ENCODE results near the gene GCK.
A peak's percentile ranks its signal among the peaks of the same experiment; 100 is the strongest.
"Not testable (repeated sequence)": the region's sequence is repeated elsewhere in the genome, so short reads cannot be mapped to it uniquely, and the experiment has no call there.

GCK gene

GRCh38 chr7:44200699-44201461 is 11.6 kb upstream of the GCK start, which contains the start of gene YKT6:
TSS of gene YKT6 (plus strand) at chr7:44200978. CDS start at chr7:44201136, 158 bp downstream.
- peak; percentile 91 for DNase-seq

GRCh38 chr7:44200163-44200562 is 10.9 kb upstream of the GCK start:
- not testable (repeated sequence) for DNase-seq

- DNase-seq: no peak
These were observed 8.2 kb upstream of the GCK start for GRCh38 chr7:44197474-44197873.

- DNase-seq: no peak
These were observed 7.2 kb upstream of the GCK start for GRCh38 chr7:44196450-44196872.

DNA sequence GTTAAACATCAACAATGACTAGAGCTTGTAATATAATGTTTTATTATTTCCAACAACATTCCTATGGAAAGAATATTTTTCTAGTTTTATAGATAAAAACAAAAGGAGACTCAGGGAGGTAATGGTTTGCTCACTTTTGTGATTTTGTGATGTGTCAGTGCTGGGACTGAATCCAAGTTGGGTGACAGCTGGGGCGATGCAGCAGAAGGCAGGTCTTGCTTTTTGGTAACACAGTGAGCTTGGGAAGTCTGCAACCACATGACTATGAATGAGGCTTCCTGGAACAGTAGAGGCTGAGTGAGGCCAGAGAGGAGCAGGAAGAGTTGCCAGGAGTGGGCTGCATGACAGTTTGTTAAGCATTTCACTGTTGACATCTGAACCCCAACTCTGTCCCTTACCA is 6.7 kb upstream of the GCK start:
- DNase-seq: no peak

- no peak for DNase-seq
These were observed 5.4 kb upstream of the GCK start for GRCh38 chr7:44194562-44195145.

DNA sequence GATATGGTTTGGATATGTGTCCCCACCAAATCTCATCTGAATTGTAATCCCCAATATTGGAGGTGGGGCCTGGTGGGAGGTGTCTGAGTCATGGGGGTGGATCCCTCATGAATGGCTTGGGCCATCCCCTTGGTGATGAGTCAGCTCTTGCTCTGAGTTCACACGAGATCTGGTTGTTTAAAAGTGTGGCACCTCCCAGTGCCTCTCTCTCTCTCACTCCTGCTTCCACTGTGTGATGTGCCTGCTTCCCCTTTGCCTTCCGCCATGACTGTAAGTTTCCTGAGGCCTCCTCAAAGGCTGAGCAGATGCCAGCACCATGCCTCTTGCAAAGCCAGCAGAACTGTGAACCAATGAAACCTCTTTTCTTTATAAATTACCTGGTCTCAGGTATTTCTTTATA is 4.8 kb upstream of the GCK start:
- DNase-seq: no peak

DNA sequence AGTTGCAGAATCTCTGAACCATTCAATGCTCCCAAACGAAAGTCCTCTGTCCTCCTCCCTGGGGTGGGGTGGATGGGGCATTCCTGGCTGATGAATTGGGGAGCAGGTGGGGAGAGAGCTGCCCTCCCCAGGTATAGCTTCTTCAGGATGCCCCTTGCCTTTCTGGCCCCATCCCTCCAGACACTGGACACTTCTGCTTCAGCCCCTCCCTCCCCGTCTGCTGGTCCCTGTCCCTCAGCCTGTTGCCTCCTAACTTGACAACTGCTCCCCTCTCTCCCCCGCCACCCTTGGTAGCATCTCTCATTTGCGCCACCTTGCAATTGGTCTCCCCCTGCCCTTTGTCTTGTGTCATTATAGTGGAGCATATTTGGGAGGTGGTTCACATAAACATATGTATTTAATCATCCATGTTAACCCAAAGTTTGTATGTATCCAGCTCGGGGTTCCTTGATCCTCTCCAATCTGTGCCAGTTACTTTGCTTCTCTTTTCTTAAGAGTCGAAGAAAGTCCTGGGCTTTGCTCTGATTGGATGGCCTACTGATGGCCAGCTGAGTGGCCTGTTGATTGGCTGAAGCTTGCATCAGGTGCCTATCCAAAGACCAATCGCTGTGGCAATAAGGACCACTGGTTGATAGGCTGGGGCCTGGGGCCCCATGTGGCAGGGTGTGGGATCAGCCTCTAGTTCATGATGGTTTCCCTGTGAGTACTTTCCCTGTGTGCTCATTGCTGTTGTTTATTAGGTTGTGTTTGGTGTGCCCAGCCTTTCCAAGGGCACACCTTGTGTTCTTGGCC is 4.0 kb upstream of the GCK start:
- no peak for DNase-seq

GRCh38 chr7:44191171-44191570 is 1.9 kb upstream of the GCK start:
- DNase-seq: no peak

- DNase-seq: no peak
These were observed 994 bp upstream of the GCK start for GRCh38 chr7:44189993-44190872.

DNA sequence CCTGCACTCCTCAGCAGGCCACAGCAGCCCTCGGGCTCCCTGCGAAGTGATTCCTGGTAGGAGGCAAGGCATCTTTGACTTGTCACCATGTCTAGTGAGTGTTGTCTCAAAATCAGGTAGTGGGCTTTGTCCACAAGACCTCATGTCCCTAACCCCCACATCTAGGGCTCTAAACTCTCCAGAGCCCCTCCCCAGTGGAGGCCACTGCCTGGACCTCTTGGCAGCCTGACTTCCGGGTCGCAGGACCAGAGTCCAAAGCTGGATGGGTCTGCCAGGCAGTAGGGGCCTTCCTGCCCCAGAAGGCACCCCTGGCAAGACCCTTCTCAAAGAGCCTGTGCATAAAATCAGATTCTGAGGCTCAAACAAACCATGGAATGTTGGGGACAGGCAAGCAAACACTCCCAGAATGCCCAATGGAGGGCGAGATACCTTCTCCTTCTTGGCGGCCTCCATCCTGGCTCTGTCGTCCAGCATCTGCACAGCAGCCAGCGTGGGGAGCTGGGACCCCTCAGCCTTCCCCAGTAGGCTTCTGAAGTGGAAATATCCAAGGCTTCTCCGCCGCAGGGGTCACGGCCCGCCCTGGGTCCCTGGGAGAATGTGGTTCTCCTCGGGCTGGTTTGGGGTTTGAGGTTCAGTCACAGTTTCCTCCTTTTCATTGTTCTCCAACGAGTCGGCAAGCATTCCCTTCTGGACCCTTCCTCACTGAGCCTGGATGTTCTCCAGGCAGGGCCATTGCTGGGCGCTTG is 586 bp downstream of the GCK start:
- no peak for DNase-seq

DNA sequence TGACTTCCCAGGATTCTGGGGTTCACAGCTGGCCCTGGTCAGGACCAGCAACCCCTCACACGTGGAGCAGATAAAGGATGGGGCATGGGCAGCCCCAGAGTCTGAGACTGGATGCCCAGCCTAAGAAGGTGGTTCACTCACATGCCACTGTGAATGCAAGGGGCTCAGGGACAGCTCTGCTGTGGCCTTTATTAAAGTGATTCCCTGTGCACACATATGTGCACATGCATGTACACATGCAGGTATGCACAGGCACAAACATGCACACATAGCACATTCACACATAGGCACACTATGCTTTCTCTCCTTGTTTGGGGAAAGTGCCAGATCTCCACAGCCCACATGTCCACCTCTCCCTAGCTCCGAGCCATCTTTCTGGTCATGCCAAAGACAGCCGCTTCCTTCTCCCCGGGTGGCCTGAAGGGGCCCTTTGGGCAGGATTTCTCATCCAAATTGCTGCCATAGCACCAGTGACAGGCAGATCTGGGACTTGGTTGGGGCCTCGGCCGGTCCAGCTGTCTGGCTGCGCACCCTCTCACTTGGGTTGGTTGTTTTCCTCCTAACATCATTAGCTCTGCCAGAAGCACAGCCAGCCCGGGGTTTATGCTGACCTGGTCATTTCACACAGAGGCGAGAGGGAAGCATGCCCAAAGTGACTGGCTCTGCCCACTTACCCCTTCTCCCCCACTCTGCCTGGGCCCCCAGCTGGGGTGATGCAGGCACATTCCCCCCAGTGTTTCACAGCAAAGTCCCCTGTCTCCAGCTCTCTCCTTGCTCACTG is 1.4 kb downstream of the GCK start:
- no peak for DNase-seq

DNA sequence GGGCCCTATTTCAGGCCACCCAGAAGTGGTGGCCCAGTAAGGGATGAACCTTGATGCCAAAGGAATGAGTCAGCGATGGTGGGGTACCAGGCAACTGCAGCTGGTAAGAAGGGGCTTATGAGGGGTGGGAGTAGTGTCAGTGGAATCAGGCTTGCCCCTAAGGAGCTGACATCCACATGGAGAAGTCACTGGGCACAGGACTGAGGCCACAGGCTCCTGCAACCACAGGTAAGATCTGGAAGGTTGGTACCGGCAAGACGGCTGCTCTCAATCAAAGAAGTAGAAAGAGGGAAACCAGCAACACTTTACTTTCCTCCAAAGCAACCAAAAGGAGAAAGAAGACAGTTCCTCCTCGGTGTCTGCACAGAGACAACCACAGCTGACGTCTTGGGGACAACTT is 2.5 kb downstream of the GCK start:
- no peak for DNase-seq

DNA sequence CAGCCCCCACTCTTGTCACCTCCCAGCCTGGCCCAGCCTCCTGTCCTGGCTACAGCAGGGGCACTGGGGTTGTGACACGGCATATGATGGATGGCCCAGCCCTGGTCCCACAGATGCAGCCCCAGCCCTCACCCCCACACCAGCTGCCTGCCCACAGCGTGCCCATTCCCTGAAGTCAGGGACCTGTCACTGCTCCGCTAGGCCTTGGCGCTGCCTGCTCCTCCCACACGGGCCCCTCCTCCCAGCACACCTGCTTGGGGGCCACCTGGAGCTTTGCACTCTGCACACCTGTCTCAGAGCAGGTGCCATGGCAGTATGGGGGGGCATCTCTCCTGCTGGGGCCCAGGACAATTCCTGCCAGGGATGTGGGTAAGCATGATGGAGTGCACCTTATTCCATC is 3.5 kb downstream of the GCK start:
- DNase-seq: no peak

DNA sequence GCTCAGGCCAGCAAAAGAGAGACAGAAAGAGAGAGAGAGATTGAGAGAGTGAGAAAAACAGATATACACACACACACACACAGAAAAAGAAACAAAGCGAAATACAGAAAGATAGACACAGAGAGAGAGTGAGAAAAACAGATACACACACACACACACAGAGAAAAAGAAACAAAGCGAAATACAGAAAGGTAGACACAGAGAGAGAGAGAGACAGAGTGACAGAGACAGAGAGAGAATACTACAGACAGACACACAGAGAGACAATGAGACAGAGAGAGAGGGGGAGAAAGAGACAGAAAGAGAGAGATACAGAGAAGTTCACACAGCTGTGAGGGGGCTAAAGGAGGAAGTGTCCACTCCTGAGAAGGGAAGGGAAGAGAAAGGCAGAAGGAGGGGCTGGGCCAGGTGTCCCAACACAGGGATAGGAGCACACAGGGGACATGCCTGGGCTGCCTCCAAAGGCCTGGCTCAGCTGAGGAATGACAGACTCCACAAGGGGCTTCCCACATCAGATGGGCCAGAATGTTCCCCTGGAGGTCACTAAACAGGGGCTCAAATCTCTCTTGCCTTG is 4.3 kb downstream of the GCK start:
- no peak for DNase-seq

- no peak for DNase-seq
These were observed 4.9 kb downstream of the GCK start for GRCh38 chr7:44184206-44184872.

GRCh38 chr7:44183386-44183785 is 5.9 kb downstream of the GCK start:
- no peak for DNase-seq

DNA sequence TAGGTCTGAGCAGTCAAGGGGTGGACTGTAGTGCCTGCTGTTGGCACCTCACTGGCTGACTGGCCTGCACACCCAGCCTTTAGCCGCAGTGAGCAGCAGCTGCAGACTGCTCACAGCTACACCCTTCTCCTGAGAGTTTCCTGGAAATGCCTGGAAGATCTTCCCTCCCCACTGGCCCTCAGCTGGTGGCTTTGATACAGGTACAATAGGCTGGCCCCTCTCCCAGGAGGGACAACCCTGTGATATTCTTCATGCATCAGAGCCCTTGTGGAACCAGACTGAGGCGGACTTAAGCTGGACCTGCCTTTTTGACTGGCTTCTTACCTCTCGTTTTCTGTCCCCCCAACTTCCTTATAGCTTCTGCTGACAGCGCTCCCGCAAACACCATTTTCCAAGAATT is 6.4 kb downstream of the GCK start:
- no peak for DNase-seq

DNA sequence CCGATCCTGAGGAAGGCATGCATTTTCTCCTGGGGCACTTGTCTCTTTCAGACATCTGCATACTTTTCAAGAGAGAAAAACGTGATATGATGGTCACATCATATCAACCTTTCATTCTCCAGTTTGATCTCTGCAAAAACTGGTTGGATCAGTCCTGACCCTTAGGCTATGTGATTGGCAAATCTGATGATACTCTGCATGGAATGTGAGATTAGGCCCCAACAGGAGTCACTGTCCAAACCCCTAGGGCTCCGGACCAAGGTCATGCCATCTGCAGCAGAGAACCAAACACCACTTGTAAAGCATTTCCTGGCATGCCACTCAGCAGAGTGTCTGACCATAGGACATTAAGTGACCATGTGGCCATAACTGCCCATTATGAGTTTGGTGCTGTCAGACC is 8.6 kb downstream of the GCK start:
- no peak for DNase-seq

- DNase-seq: no peak
These were observed 11.6 kb downstream of the GCK start for GRCh38 chr7:44177570-44178131.

Data from activated CD4-positive, alpha-beta T cell treated with anti-CD3 and anti-CD28 coated beads for 1 hour (primary cell).